Measurements from ENCODE around the gene DHX57. TPM values are rescaled to one million over a fixed set of nuclear protein-coding genes. Genes with fewer than 3 reads are reported as not detected.

Gene DHX57
- total RNA-seq, 1 experiment from 2014 or later, result 25.5 TPM

- DNase-seq (ENCODE audit: low spot score), result no peak
These were observed 4.3 kb downstream of the DHX57 start for GRCh38 chr2:38871432-38871831.

GRCh38 chr2:38866773-38867443 lies 8.8 kb downstream of the DHX57 start:
- DNase-seq (ENCODE audit: low spot score), result no peak

- no peak for DNase-seq (ENCODE audit: low spot score)
These were observed 12.6 kb downstream of the DHX57 start for GRCh38 chr2:38863061-38863695.

GRCh38 chr2:38862476-38862875 lies 13.3 kb downstream of the DHX57 start:
- no peak for DNase-seq (ENCODE audit: low spot score)

GRCh38 chr2:38856165-38856564 lies 19.6 kb downstream of the DHX57 start:
- no peak for DNase-seq (ENCODE audit: low spot score)

GRCh38 chr2:38850045-38850444 lies 25.7 kb downstream of the DHX57 start:
- DNase-seq (ENCODE audit: low spot score), result no peak

GRCh38 chr2:38836791-38837190 lies 38.9 kb downstream of the DHX57 start:
- DNase-seq (ENCODE audit: low spot score), result no peak

- no peak for DNase-seq (ENCODE audit: low spot score)
These were observed 39.7 kb downstream of the DHX57 start for GRCh38 chr2:38835990-38836389.

- peak; percentile 36 for DNase-seq (ENCODE audit: low spot score)
These were observed 40.6 kb downstream of the DHX57 start for GRCh38 chr2:38835015-38835601.

GRCh38 chr2:38830526-38831159 lies 45.1 kb downstream of the DHX57 start:
- no peak for DNase-seq (ENCODE audit: low spot score)

- DNase-seq (ENCODE audit: low spot score), result peak; percentile 10
These were observed 45.8 kb downstream of the DHX57 start for GRCh38 chr2:38829971-38830370.

- no peak for DNase-seq (ENCODE audit: low spot score)
These were observed 47.3 kb downstream of the DHX57 start for GRCh38 chr2:38828460-38828859.

- DNase-seq (ENCODE audit: low spot score), result peak; percentile 64
These were observed 48.1 kb downstream of the DHX57 start for GRCh38 chr2:38827539-38828145.

- no peak for DNase-seq (ENCODE audit: low spot score)
These were observed 49.8 kb downstream of the DHX57 start for GRCh38 chr2:38825956-38826355.

- no peak for DNase-seq (ENCODE audit: low spot score)
These were observed 50.8 kb downstream of the DHX57 start for GRCh38 chr2:38824906-38825305.

GRCh38 chr2:38823386-38823785 lies 52.3 kb downstream of the DHX57 start:
- no peak for DNase-seq (ENCODE audit: low spot score)

- DNase-seq (ENCODE audit: low spot score), result no peak
These were observed 57.2 kb downstream of the DHX57 start for GRCh38 chr2:38818565-38818964.

GRCh38 chr2:38815936-38816335 lies 59.8 kb downstream of the DHX57 start:
- DNase-seq (ENCODE audit: low spot score), result no peak

GRCh38 chr2:38810488-38810887 lies 65.2 kb downstream of the DHX57 start:
- DNase-seq (ENCODE audit: low spot score), result no peak

GRCh38 chr2:38808677-38809076 lies 67.1 kb downstream of the DHX57 start:
- DNase-seq (ENCODE audit: low spot score), result no peak

GRCh38 chr2:38806733-38807059 lies 69.0 kb downstream of the DHX57 start:
- DNase-seq (ENCODE audit: low spot score), result no peak

GRCh38 chr2:38806015-38806732 lies 69.6 kb downstream of the DHX57 start:
- no peak for DNase-seq (ENCODE audit: low spot score)
